ENCODE results near the gene C20orf204. TPM values are rescaled to one million over a fixed set of nuclear protein-coding genes. Genes with fewer than 3 reads are reported as not detected.

Gene C20orf204
- total and polyA plus RNA-seq, 2 of the 8 experiments (the other 6 are each of a cell fraction or from before 2014, with no cell fraction given), result 0.39 to 0.52 TPM

GRCh38 chr20:64069209-64069613 is 33.2 kb downstream of the C20orf204 start (continued):
- no peak for TF ChIP-seq E2F6 (IDR thresholded peaks at IDR 0.05)
